ENCODE measurements around the gene HMGB2. TPM values are rescaled to one million over a fixed set of nuclear protein-coding genes. Genes with fewer than 3 reads are reported as not detected.

Gene HMGB2
- total RNA-seq, 2 experiments from 2014 or later, result 697 to 810 TPM

- ChIA-PET POLR2A (interaction anchor here (0.5 to 1.9 kb wide), 10 partner anchors 10 to 314 kb away, joined by 3 to 12 read pairs (median 4); no protein-coding TSS in a partner anchor), CTCF (ENCODE audit: unreplicated experiment) (interaction anchor here (0.6 to 2.9 kb wide), 4 partner anchors 38 to 288 kb away, joined by 3 to 18 read pairs (median 4); no protein-coding TSS in a partner anchor)
- peaks cover 48% of the 10 kb centered on the region for H3K36me3 ChIP-seq (ENCODE audit: insufficient read depth, low read length)
- DNase-seq (ENCODE audit: low spot score), result peak; percentile 53
- H3K79me2 ChIP-seq (ENCODE audit: insufficient read depth, low read depth, low read length), result no peaks in the 10 kb centered on the region
- intact Hi-C loops (cut with micrococcal nuclease; ENCODE audit: unreplicated experiment), result loop anchor here (2.0 to 5.0 kb wide), 2 partner anchors 274 to 289 kb away; no protein-coding TSS in a partner anchor
- TF ChIP-seq CTCF (conservative IDR thresholded peaks at IDR 0.05; ENCODE audit: low read length), result peak; percentile 98
- TF ChIP-seq EZH2phosphoT487 (IDR thresholded peaks at IDR 0.05; ENCODE audit: borderline replicate concordance, low read depth, low read length), result no peak
- no peaks in the 10 kb centered on the region for H3K9me2 ChIP-seq (ENCODE audit: insufficient read depth, low read length)
- no peak overlapping the region for H2AFZ ChIP-seq (ENCODE audit: low read length)
- peaks cover 14% of the 10 kb centered on the region; the same call in 1 of the 2 replicates for H3K9me3 ChIP-seq (ENCODE audit: low read length)
- no TSS peak for BruUV-seq (replicated peaks)
- no peak overlapping the region for H3K27ac ChIP-seq (ENCODE audit: low read depth, low read length, poor library complexity, severe bottlenecking)
- no peak overlapping the region for H3K4me2 ChIP-seq (ENCODE audit: low read length)
- H4K20me1 ChIP-seq (ENCODE audit: insufficient read depth, low read length), result no peaks in the 10 kb centered on the region
- no peaks in the 10 kb centered on the region for H3K4me1 ChIP-seq (ENCODE audit: insufficient read depth, low read length, poor library complexity, severe bottlenecking)
- no peak overlapping the region for H3K4me3 ChIP-seq (ENCODE audit: low read depth, low read length, poor library complexity, severe bottlenecking)
Measured at GRCh38 chr4:173301518-173302201, 32.5 kb downstream of the HMGB2 start.

GRCh38 chr4:173294444-173294843 lies 39.7 kb downstream of the HMGB2 start:
- POLR2A ChIA-PET, result interaction anchor here (0.7 to 1.4 kb wide), 2 partner anchors 16 to 18 kb away, joined by 3 read pairs; no protein-coding TSS in a partner anchor
- H3K27ac ChIP-seq (ENCODE audit: low read depth, low read length, poor library complexity, severe bottlenecking), result no peak overlapping the region
- H3K79me2 ChIP-seq (ENCODE audit: insufficient read depth, low read depth, low read length), result no peaks in the 10 kb centered on the region
- H3K9me2 ChIP-seq (ENCODE audit: insufficient read depth, low read length), result no peaks in the 10 kb centered on the region
- no peak for DNase-seq (ENCODE audit: low spot score)
- H3K4me2 ChIP-seq (ENCODE audit: low read length), result no peak overlapping the region
- TF ChIP-seq EZH2phosphoT487 (IDR thresholded peaks at IDR 0.05; ENCODE audit: borderline replicate concordance, low read depth, low read length), result no peak
- TF ChIP-seq CTCF (conservative IDR thresholded peaks at IDR 0.05; ENCODE audit: low read length), result no peak
- peaks cover 3% of the 10 kb centered on the region; the same call in 1 of the 2 replicates for H4K20me1 ChIP-seq (ENCODE audit: insufficient read depth, low read length)
- H3K4me3 ChIP-seq (ENCODE audit: low read depth, low read length, poor library complexity, severe bottlenecking), result no peak overlapping the region
- no TSS peak for BruUV-seq (replicated peaks)
- H3K36me3 ChIP-seq (ENCODE audit: insufficient read depth, low read length), result peaks cover 29% of the 10 kb centered on the region
- H2AFZ ChIP-seq (ENCODE audit: low read length), result no peak overlapping the region
- intact Hi-C loops (cut with micrococcal nuclease; ENCODE audit: unreplicated experiment), result no loop called here
- H3K4me1 ChIP-seq (ENCODE audit: insufficient read depth, low read length, poor library complexity, severe bottlenecking), result no peaks in the 10 kb centered on the region
- no peaks in the 10 kb centered on the region for H3K9me3 ChIP-seq (ENCODE audit: low read length)
- CTCF ChIA-PET (ENCODE audit: unreplicated experiment), result interaction anchor here (0.5 kb wide), 1 partner anchor 76 kb away, joined by 4 read pairs; no protein-coding TSS in a partner anchor

- Histone ChIP-seq H3K36me3 (ENCODE audit: insufficient read depth, low read length) (peaks cover 26% of the 10 kb centered on the region), H3K4me1 (ENCODE audit: insufficient read depth, low read length, poor library complexity, severe bottlenecking) (no peaks in the 10 kb centered on the region), H3K9me2 (ENCODE audit: insufficient read depth, low read length) (no peaks in the 10 kb centered on the region), H3K9me3 (ENCODE audit: low read length) (no peaks in the 10 kb centered on the region), H2AFZ (ENCODE audit: low read length) (no peak overlapping the region), H3K27ac (ENCODE audit: low read depth, low read length, poor library complexity, severe bottlenecking) (no peak overlapping the region), H3K4me2 (ENCODE audit: low read length) (no peak overlapping the region), H4K20me1 (ENCODE audit: insufficient read depth, low read length) (peaks cover 3% of the 10 kb centered on the region; the same call in 1 of the 2 replicates), H3K79me2 (ENCODE audit: insufficient read depth, low read depth, low read length) (no peaks in the 10 kb centered on the region), H3K4me3 (ENCODE audit: low read depth, low read length, poor library complexity, severe bottlenecking) (no peak overlapping the region)
- DNase-seq (ENCODE audit: low spot score), result no peak
- POLR2A ChIA-PET, result interaction anchor here (1.0 to 1.9 kb wide), 3 partner anchors 10 to 12 kb away, joined by 3 to 5 read pairs (median 3); no protein-coding TSS in a partner anchor
- TF ChIP-seq CTCF (conservative IDR thresholded peaks at IDR 0.05; ENCODE audit: low read length) (no peak), EZH2phosphoT487 (IDR thresholded peaks at IDR 0.05; ENCODE audit: borderline replicate concordance, low read depth, low read length) (no peak)
- CTCF ChIA-PET (ENCODE audit: unreplicated experiment), result interaction anchor here (0.7 kb wide), 1 partner anchor 12 kb away, joined by 3 read pairs; no protein-coding TSS in a partner anchor
- intact Hi-C loops (cut with micrococcal nuclease; ENCODE audit: unreplicated experiment), result no loop called here
- no TSS peak for BruUV-seq (replicated peaks)
Measured at GRCh38 chr4:173293663-173294062, 40.5 kb downstream of the HMGB2 start.
